Fibroblast of villous mesenchyme (primary cell): ENCODE measurements around the gene MAGOH. TPM values are rescaled to one million over a fixed set of nuclear protein-coding genes. Genes with fewer than 3 reads are reported as not detected.

ENCODE experiments used
- DNase-seq: peaks from one replicate; pipeline ENCODE4 v3.0.0-alpha.2; 2010; ENCODE audit warnings: low read depth
- H3K4me3 ChIP-seq: 2 replicates; pipeline ENCODE4 v1.5.1; 2011; ENCODE audit warnings: low read depth, mild to moderate bottlenecking, low read length
- total RNA-seq: library from RNA; depleted of rRNA; stranded (reverse); fragments of >200 nt; gene quantifications from 2 replicates; pipeline ENCODE4 v1.2.3, GENCODE V29; 2012
- TF ChIP-seq, protein P1 (sequence below): IDR thresholded peaks from 2 replicates; pipeline ENCODE4 v1.5.1; 2012; ENCODE audit warnings: low read depth, mild to moderate bottlenecking, low read length; ENCODE audit not compliant: insufficient read depth

The MAGOH gene
- total RNA-seq, 1 donor: 30.2 TPM

GRCh38 chr1:53203466-53203865 lies 34.9 kb downstream of the MAGOH start:
- no peak for DNase-seq
- H3K4me3 ChIP-seq: no peak overlapping the region
- TF ChIP-seq, protein P1, sequence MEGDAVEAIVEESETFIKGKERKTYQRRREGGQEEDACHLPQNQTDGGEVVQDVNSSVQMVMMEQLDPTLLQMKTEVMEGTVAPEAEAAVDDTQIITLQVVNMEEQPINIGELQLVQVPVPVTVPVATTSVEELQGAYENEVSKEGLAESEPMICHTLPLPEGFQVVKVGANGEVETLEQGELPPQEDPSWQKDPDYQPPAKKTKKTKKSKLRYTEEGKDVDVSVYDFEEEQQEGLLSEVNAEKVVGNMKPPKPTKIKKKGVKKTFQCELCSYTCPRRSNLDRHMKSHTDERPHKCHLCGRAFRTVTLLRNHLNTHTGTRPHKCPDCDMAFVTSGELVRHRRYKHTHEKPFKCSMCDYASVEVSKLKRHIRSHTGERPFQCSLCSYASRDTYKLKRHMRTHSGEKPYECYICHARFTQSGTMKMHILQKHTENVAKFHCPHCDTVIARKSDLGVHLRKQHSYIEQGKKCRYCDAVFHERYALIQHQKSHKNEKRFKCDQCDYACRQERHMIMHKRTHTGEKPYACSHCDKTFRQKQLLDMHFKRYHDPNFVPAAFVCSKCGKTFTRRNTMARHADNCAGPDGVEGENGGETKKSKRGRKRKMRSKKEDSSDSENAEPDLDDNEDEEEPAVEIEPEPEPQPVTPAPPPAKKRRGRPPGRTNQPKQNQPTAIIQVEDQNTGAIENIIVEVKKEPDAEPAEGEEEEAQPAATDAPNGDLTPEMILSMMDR: no peak

- peak overlapping the region; percentile 91 for H3K4me3 ChIP-seq
- DNase-seq: peak; percentile 74
- TF ChIP-seq, protein P1: no peak
These were observed 40.1 kb downstream of the MAGOH start for GRCh38 chr1:53198241-53198651.

DNA sequence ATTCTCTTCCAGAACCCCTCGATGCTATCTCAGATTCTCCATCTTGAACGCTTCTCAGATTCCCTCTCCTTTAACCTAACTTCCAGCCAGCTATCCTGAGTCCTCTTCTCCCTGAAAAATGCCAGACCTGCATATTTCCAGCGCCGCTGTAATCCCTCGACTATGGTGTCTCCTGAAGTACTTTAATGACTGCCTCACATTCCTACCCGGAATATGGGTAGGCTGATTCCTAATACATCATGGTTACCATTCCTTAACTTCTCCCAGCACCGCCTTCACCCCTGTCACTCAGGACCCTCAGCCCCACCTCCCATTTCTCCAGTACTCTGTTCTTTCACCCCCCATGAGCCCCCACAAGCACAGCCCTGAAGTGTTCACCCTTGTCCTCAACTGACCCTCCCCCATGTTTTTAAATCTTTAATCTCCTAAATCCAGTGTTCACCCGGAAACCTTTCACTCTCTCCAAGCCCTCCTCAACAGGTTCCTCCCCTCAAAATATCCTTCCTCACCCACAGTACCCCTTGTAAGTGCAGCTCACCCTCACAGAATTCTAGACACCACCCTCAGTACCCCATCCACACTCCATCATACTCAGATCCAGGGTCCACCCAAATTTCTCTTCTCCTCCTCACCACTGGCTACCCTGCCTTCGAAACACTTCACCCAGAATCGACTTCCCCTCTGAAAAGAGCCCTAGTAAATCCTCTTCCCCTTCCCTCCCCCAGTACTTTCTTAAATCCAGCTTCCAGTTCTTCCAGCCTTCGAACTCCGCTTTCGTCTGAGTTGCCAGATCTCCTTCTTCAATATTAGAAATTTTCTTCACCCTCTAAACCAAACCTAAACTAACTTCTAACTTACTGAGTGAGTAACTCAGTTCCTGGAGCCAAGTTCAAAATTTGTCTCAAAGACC lies 40.8 kb downstream of the MAGOH start:
- DNase-seq: peak; percentile 45

GRCh38 chr1:53196485-53197290 lies 41.6 kb downstream of the MAGOH start, which contains the start of gene CPT2:
Gene CPT2, plus strand, starts transcription at chr1:53196824. Its CDS starts 120 bp downstream, at chr1:53196944.
- TF ChIP-seq, protein P1: peak; percentile 11
- peak within 1 kb of the TSS; percentile 91 for H3K4me3 ChIP-seq
- DNase-seq: peak; percentile 94

More for the DNA sequence above, 40.8 kb downstream of the MAGOH start:
- TF ChIP-seq, protein P1: no peak
- H3K4me3 ChIP-seq: peak overlapping the region; percentile 91

DNA sequence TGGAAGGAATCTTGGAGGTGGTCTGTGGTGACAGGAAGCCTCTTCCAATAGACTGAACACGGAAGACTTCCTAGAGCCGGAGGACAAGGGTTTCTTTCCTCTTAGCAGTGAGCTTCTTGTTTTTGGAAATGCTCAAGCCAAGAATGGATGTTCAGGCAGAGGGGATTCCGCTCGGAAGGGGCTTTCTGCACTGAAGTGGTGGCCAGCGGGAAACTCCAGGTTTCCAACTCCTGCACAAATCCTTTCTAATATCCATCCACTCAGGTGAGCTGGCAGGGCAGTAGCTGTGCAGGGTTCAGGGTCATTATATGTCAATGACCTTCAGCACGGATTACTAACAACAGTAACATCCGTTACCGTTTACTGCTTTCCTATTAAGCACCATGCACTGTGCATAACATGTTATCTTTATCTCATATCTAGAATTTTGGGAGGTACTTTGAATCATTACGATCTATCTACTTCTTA lies 42.3 kb downstream of the MAGOH start:
- no peak for DNase-seq
- peak overlapping the region; percentile 91 for H3K4me3 ChIP-seq
- TF ChIP-seq, protein P1: no peak

DNA sequence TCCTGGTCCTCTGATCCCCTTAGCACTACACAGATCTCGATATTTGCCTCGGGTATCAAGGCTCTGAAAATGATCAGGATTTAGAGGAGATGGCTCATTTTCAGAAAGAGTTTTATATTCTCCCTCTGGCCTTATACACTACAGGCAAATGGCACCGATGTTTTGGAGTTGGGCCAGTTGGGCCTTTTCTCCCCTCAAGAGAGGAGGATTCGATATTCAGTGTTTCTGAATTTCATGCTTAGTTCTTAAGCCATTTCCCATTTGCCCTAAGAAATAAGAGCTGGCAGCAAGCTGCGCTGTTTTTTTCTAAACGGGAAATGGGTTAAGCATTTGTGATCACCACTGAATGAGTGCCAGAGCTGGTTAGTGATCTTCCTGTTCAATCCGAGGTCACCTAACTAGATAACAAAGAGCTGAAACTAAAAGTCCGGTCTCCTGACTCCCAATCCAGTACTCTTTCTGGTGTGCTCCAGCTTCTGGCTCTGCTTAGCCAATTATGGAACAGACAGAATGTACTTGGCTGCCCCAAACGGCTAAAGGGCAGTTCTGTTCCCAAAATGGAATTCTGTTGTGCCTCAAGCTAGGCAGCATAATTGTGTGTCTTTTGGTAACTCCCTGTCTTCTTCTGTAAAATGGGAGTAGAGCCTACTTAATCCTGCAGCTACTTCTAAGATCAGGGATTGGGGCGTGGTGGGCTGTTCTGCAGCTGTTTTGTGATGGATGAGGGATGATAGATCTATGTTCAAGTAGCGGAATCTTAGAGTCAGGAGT lies 42.9 kb downstream of the MAGOH start:
- TF ChIP-seq, protein P1: no peak
- DNase-seq: no peak
- no peak overlapping the region for H3K4me3 ChIP-seq
